Activated T-cell treated with anti-CD3 and anti-CD28 coated beads, Interleukin-2, amount 50 U/mL, for 48 hours (primary cell): Measurements from ENCODE around the gene FOXRED1.

ENCODE experiments used
- DNase-seq, 2 experiments: peaks; one replicate each; pipeline ENCODE4 v3.0.0-alpha.2; 2020

Gene FOXRED1

DNA sequence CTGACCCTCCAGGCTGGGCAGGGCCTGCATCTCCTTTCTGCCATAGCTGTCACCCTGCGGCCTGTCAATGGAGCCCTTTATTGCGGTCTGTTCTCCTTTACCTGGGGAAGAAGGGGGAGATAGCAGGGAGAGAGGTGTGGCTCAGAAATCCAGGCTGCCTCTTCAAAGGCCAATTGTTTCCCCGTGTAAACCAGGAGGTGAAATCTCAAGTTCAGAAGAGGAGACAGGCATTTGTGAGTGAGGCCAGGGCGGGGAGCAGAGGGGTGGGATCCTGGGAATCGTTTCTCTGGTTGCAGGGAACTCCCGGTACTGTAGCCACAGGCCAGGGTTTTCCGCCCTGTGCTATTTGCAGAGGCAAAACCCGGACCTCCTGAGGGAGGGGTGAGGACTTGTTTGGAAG is 44.0 kb downstream of the FOXRED1 start:
- no peak for DNase-seq

GRCh38 chr11:126313826-126314225 is 44.9 kb downstream of the FOXRED1 start:
- DNase-seq = no peak

GRCh38 chr11:126317432-126317755 is 48.4 kb downstream of the FOXRED1 start:
- DNase-seq = no peak

- DNase-seq = peak; percentile 44 to 50
These were observed 49.0 kb downstream of the FOXRED1 start for GRCh38 chr11:126317756-126318573.

DNA sequence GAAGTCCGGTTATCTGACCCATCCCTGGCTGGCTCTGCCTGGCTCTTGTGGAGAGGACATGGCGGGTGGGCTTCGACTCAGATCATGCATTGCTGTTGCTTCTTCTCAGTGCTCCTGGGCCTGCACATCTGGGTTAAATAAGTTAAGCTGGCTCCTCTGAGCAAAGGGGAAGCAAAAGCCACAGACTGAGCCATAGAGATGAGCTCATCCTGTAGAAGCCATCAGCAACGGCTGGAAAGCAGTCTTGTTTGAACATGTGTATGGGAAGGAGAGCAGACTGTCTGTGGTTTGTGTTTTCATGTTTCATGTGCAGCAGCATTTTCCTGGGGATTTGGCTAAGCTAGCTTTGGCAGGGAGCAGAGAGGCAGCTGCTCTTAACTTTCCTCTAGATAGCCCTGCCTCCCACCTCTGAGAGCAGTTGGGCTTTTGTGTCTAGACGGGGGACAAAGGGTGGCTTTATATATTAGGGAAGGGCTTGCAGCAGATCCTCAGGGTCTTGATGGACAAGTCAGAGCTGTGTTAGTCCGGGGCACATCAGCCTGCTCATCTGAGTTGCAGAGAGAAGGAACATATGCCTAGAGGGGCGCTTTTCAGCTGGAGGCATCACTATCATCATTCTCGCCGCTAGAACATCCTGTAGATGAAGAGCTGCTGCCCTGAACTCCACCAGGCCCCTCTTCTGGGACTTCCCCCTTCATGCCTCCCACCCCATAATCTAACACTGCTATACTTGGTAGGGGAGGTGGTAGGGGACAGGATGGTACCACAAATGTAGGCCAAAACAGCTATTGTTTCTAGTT is 49.8 kb downstream of the FOXRED1 start:
- peak; percentile 38 to 46 for DNase-seq

DNA sequence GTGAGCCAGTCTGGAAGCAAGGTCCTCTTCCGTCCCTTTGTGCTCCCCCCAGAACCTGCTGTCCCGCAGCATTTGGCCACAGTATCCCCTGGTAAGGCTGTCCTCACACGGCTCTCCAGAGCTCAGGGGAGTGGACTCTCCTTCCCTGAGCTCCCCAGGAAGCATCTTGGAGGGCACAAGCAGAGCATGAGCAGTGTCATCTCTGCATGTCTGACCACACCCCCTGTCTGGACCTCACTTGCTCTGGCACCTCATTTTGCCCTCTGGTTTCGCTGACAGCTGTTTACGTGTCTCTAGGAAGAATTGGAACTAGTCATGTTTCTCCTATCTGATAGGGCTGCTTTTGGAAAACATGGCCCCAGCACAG is 50.4 kb downstream of the FOXRED1 start:
- DNase-seq = no peak

- no peak for DNase-seq
These were observed 54.0 kb downstream of the FOXRED1 start for GRCh38 chr11:126322996-126323395.

GRCh38 chr11:126327281-126328000 is 58.5 kb downstream of the FOXRED1 start:
- no peak for DNase-seq
